MG63 (cell line): ENCODE measurements around the gene ILK. TPM values are rescaled to one million over a fixed set of nuclear protein-coding genes. Genes with fewer than 3 reads are reported as not detected.

Source experiments
- DNase-seq: peaks from one replicate; pipeline ENCODE4 v3.0.0-alpha.2; 2020
- H3K27me3 ChIP-seq: fragments of 250-450 bp; sonication (Bioruptor Pico); 2 replicates; pipeline ENCODE4 v1.5.1; 2020; ENCODE audit warnings: mild to moderate bottlenecking, moderate library complexity
- H3K36me3 ChIP-seq: fragments of 250-450 bp; sonication (Bioruptor Pico); 2 replicates; pipeline ENCODE4 v1.5.1; 2020; ENCODE audit warnings: mild to moderate bottlenecking, moderate library complexity
- H3K4me3 ChIP-seq: fragments of 250-450 bp; sonication (Bioruptor Pico); 2 replicates; pipeline ENCODE4 v1.5.1; 2020; ENCODE audit warnings: mild to moderate bottlenecking, moderate library complexity
- H3K9me3 ChIP-seq: fragments of 250-450 bp; sonication (Bioruptor Pico); 2 replicates; pipeline ENCODE4 v1.5.1; 2020; ENCODE audit warnings: mild to moderate bottlenecking, moderate library complexity
- total RNA-seq: library from RNA; depleted of rRNA; stranded (reverse); fragments of >200 nt; shearing (Covaris generic); gene quantifications from 2 replicates; pipeline ENCODE4 v1.2.3, GENCODE V29; 2014; ENCODE audit warnings: low replicate concordance

The ILK gene
- total RNA-seq, 1 experiment from 2014 or later = 136 TPM

DNA sequence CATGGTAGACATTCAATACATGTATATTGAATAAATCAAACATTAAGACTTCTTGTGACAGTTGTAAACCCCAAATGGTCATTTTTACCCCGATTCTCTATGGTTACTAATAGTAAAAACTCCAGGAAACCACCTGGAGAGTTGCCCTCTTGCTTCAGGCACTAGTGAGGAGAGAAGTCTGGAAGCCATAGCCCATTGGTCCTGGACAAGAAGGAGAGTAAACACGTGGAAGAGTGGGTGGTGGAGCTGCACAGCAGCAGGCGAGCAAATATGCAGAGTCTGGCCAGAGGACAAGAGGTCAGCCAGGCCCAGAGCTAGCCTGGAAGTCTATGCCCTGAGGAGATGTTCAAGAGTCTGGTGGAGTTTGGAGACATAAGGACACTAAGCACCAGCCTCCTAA, 34.3 kb downstream of the ILK start:
- H3K36me3 ChIP-seq = no peaks in the 10 kb centered on the region
- peak; percentile 91 for DNase-seq
- H3K4me3 ChIP-seq = no peak overlapping the region
- H3K27me3 ChIP-seq = no peaks in the 10 kb centered on the region
- no peaks in the 10 kb centered on the region for H3K9me3 ChIP-seq

DNA sequence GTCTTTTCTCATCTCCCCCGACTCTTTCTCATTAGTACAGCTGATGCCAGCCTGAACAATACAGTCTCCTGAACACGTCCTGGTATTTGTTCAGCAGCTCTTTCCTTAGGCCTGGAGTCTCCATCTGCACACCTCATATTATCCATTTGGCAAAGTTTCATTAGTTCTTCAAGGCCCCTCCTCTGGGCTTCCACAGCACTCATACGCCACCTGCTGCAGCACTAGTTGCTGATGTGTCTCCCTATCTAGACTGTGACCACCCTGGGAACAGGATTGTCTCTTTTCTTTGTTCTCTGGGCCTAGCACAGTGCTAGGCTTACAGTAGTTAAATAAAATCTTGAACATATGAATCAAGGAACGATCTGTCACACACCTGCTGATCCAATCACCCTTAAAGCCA, 34.9 kb downstream of the ILK start:
- Histone ChIP-seq H3K27me3 (no peaks in the 10 kb centered on the region), H3K4me3 (no peak overlapping the region), H3K9me3 (no peaks in the 10 kb centered on the region), H3K36me3 (no peaks in the 10 kb centered on the region)
- DNase-seq = no peak

DNA sequence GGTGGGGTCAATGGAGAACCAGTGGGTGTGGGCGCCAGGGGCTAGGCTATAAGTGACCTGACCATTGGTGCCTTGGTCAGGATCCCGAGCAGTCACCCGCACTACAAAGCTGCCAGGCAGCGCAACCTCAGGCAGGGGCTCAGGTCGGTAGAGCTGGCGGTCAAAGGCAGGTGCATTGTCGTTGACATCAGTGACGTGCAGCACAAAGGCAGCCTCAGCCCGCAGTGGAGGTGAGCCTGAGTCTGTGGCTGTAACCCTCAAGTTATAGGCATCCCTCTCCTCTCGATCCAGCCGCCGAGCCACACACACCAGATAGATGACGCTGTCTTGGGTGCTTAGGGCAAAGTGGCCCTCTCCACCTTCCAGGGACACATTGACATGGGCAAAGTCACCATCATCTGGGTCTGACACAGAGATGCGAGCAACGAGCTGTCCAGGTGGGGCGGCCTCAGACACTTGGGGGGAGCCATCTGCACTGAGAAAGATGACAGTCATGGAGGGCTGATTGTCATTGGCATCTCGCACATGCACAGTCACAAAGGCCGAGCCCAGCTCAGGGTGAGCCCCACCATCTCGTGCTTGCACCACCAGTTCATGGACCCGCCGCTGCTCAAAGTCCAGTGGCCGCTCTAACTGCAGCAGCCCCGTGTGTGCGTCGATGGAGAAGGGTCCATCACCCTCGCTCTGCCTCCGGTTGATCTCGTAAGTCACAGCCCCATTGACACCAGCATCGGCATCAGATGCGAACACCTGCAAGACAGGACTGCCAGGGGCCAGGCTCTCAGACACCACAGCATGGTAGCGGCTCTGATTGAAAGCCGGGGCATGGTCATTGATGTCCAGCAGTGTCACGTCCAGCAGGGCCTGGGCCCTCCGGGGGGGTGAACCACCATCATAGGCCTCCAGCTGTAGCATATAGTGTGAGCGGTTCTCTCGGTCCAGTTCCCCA, 36.7 kb downstream of the ILK start:
- Histone ChIP-seq H3K9me3 (no peaks in the 10 kb centered on the region), H3K4me3 (no peak overlapping the region), H3K27me3 (no peaks in the 10 kb centered on the region), H3K36me3 (no peaks in the 10 kb centered on the region)
- no peak for DNase-seq

DNA sequence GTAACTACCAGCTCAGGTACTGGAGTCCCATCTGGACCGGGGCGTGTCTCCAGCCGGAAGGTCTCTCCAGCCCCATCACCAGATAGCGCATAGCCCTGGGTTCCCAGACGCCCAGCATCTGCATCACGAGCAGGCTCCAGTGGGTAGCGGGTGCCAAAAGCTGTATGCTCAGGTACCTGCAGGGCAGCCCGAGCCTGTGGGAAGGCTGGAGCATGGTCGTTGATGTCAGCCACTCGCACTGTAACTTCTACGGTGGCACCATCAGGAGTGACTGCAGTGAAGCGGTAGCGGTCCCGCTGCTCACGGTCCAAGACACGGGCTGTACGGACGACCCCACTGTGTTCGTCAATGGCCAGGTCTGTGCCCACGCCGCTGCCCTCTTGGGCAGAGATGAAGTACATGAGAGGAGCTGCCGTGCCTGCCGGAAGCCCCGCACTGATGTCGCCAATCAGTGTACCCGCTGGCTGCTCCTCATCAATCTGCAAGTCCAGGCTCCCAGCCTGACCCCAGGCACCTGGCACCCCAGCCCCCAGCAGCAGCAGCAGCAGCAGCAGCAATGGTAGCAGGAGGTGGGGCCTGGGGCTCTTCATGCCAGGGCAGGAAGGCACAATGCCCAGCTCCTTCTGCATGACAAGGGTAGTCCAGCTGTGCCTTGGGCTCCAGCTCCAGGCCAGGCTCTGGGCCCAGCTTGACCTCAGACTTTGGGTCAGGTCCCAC, 37.6 kb downstream of the ILK start:
- H3K27me3 ChIP-seq = no peaks in the 10 kb centered on the region
- no peaks in the 10 kb centered on the region for H3K36me3 ChIP-seq
- no peak overlapping the region for H3K4me3 ChIP-seq
- no peaks in the 10 kb centered on the region for H3K9me3 ChIP-seq
- DNase-seq = peak; percentile 82

DNA sequence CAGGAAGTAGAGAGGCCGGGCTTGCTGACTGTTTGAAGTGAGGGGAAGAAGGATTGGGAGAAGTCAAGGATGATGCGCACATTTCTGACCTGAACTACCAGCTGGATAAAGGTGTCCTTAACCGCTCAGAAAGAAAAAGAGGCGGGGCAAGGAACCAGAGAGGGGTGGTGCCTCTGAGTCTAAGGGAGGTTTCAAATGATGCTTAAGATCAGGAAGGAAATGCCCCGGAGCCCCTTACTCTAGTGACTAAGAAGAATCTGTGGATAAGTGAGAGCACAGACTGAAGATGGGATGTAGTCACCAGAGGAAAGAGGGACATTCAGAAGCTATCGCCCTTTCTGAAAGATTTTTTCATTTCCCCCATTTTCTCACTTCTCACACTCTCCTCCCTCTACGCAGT, 39.4 kb downstream of the ILK start:
- no peaks in the 10 kb centered on the region for H3K27me3 ChIP-seq
- H3K4me3 ChIP-seq = no peak overlapping the region
- H3K9me3 ChIP-seq = no peaks in the 10 kb centered on the region
- no peak for DNase-seq
- H3K36me3 ChIP-seq = no peaks in the 10 kb centered on the region

DNA sequence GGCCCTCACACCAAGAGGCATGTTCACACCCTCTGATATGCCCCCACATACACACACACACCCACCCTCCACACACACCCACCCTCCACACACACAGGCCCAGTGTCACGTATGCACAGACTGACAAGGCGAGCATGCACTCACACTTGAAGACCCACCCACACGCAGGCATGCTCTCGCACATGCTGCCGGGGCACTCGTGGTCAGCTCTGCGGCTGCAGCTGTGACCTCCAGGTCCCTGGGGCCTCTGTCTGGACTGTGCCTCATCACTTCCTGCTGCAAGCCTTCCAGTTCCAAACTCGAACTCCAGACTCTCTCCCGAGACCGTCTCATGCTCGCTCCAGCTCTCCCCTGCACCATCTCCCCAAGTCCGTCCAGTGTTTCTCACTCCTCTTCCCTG, 42.5 kb downstream of the ILK start:
- no peak for DNase-seq
- no peaks in the 10 kb centered on the region for H3K27me3 ChIP-seq
- H3K36me3 ChIP-seq = no peaks in the 10 kb centered on the region
- H3K4me3 ChIP-seq = no peak overlapping the region
- H3K9me3 ChIP-seq = no peaks in the 10 kb centered on the region

DNA sequence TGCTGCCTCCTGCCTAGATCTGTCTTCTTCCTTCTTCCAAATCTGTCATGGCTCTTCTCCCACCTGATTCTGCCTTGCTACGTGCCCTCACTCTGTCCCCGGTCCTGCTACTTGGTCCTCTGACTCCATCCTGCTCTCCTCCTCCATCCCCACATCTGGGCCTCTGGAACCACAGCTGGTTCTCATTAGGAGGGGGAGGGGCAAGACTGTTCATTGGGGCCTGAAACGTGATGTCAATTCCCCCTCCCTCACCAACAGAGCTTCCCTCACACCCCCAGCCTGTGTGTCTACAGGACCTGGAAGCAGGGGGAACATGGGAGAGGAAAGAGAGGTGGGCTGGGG, 43.0 kb downstream of the ILK start:
- H3K4me3 ChIP-seq = no peak overlapping the region
- no peaks in the 10 kb centered on the region for H3K27me3 ChIP-seq
- DNase-seq = no peak
- H3K9me3 ChIP-seq = no peaks in the 10 kb centered on the region
- H3K36me3 ChIP-seq = no peaks in the 10 kb centered on the region

DNA sequence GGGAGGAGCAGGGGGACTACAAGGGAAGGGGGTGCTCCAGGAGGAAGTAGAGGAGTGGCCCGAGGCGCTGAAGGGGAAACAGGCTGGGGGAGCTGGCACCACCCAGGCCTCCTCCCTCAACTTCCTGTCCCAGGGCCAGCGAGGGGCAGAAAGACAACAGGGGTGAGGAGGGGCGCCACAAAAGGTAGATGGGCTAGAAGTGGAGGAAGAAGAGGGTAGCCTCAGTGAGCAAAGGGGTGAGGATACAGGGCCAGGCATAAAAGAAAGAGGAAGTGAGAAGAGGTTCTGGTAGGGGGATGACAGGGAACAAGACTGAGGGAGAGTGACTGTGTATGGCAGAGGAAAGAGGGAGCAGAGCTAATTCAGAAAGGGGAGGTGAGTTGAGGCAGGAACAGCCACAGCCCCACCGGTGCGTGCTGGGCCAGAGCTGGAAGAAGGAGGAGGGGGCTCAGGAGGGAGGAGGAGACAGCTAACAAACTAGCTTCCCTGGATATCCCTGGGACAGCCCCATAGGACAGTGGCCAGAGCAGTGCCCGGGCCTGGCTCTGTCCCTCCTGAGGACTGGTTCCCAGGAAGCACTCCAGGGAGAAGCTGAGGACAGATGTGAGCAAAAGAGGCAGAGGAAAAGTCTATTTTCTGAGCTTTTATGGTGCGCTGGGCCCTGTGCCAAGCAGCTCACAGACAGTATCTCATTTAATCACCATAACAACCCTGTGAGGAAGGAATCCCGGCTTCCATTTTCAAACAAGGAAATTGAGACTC, 43.5 kb downstream of the ILK start:
- Histone ChIP-seq H3K36me3 (no peaks in the 10 kb centered on the region), H3K27me3 (no peaks in the 10 kb centered on the region), H3K9me3 (no peaks in the 10 kb centered on the region), H3K4me3 (no peak overlapping the region)
- DNase-seq = no peak

DNA sequence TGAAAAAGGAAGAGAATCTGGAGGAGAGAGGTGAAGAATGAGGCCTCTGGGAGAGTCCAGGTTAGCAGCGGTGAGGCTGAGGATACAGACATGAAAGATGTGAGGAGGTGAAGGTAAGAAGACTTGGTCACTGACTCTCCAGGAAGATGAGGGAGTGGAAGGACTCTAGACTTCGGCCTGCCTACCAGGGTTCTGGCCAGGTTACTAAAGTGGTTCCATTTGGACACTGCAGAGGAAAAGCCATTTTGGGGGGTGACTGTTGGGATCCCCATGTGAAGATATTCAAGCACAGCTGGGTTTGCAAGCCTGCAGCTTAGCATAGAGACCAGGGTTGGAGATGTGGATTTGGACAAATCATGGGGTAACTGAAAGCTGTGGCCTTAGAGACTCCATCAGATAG, 44.3 kb downstream of the ILK start:
- no peak for DNase-seq
- H3K27me3 ChIP-seq = no peaks in the 10 kb centered on the region
- no peaks in the 10 kb centered on the region for H3K9me3 ChIP-seq
- no peaks in the 10 kb centered on the region for H3K36me3 ChIP-seq
- no peak overlapping the region for H3K4me3 ChIP-seq

DNA sequence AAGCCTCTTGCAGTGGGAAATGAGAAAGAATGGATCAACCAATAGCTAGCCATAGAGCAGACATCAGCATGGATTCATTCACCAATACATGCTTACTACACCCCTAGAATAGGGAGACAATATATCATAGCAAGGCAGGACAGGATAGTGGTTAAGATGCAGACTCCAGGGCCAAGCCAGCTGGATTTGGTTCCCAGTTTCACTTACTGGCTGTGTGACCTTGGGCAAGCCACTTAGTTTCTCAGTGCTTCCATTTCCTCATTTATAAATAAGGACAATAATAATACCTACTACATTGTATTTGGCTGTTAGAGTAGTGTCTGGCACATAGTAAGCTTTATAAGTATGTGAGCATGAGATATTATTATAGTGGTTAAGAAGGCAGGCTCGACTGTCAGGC, 44.9 kb downstream of the ILK start:
- Histone ChIP-seq H3K27me3 (no peaks in the 10 kb centered on the region), H3K36me3 (no peaks in the 10 kb centered on the region)

DNA sequence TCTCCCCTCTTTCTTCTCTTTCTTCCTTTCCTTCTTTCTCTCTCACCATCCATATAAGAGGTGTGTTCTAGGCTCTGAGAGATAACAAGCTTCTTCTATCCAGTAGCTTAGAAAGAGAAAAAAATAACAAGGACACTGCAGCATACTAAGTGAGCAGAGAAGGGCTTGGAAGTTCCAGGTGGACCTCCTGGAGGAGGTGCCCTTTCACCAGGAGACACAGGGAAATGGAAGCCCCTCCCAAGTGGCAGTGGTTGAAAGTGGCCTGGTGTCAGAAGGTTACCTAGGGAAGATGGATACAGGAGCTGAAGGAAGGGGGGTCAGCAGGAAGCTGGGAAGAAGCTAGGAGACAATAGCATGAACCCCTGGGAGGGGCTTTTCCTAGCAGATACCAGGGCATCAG, 46.5 kb downstream of the ILK start:
- DNase-seq = no peak
- no peaks in the 10 kb centered on the region for H3K9me3 ChIP-seq
- no peaks in the 10 kb centered on the region for H3K27me3 ChIP-seq
- no peak overlapping the region for H3K4me3 ChIP-seq
- no peaks in the 10 kb centered on the region for H3K36me3 ChIP-seq

More for the DNA sequence above, 44.9 kb downstream of the ILK start:
- H3K9me3 ChIP-seq = no peaks in the 10 kb centered on the region
- H3K4me3 ChIP-seq = no peak overlapping the region
- no peak for DNase-seq

DNA sequence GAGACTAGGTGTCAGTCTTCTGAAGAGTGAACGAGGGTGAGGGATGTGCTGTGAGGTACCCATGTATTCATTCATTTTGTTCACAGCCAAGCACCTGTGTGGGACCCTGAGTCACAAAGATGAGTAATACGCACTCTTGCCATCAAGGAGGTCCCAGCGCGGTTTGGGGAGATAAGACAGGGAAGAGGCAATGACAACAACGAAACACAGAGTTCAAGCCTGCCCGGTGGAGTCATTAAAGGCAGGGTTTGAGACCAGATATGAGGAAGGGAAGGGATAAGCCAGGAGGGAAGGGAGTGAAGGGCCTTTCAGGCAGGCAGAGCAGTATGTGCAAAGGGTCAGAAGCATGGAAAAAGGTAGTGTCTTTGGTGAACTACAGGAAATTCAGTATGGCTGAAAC, 47.4 kb downstream of the ILK start:
- no peak overlapping the region for H3K4me3 ChIP-seq
- DNase-seq = no peak
- H3K9me3 ChIP-seq = no peaks in the 10 kb centered on the region
- H3K36me3 ChIP-seq = no peaks in the 10 kb centered on the region
- no peaks in the 10 kb centered on the region for H3K27me3 ChIP-seq

DNA sequence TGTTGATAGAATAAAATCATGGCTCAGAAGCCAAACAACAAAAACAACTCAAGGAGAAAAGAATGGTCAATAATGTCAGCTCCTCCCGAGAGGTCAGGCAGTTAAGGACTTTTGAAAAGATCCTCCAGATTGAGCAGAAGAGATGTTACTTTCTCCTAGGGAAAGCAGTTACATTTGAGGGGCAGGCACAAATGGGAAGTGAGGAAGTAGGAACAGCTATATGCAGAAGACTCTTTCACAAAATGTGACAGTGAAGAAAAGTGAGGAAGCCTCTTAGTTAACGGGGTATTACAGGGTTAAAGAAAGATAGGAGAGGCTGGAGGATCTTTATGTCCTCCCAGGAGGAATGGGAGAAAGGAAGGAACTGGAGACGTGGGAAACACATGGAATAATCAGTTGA, 48.6 kb downstream of the ILK start:
- H3K9me3 ChIP-seq = no peaks in the 10 kb centered on the region
- no peaks in the 10 kb centered on the region for H3K36me3 ChIP-seq
- no peaks in the 10 kb centered on the region for H3K27me3 ChIP-seq
- no peak overlapping the region for H3K4me3 ChIP-seq
- DNase-seq = no peak

DNA sequence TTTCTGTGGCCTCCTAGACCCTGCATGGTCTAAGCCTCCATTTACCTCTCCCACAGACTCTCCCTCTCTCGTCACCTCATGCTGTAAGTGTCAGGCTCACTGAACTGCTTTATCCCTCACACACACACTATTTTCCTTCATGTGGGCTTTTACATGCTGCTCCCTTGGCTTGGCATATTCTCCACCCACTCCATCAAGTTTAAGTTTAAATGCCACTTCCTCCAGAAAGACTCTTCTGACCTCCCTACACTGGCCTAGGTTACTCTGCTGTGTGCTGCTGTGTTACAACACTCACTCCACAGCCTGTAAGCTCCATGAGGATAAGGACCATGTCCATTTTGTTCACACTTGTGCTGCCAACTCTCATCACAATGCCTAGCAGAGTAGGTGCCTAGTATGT, 49.5 kb downstream of the ILK start:
- DNase-seq = no peak
- Histone ChIP-seq H3K27me3 (no peaks in the 10 kb centered on the region), H3K9me3 (no peaks in the 10 kb centered on the region), H3K4me3 (no peak overlapping the region), H3K36me3 (no peaks in the 10 kb centered on the region)

DNA sequence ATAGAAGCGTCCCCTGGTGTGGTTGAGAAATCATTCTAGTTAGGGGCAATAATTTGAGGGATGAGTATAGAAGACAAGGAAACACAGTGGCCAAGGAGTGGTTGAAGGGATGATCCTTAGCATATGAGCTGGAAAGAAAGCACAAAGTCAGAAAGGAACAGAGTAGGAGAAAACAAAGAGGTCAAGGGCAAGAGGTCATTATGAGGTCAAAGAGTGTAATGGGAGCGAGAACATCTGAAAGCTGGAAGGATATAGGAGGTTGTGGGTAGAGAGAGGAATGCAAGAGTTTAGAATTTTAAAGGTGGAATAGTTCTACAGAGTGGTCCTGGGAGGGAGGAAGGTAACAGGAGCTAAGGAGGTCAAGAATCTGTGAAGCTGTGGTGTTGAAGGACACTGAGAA, 50.1 kb downstream of the ILK start:
- no peaks in the 10 kb centered on the region for H3K36me3 ChIP-seq
- no peaks in the 10 kb centered on the region for H3K27me3 ChIP-seq
- no peak for DNase-seq
- no peak overlapping the region for H3K4me3 ChIP-seq
- H3K9me3 ChIP-seq = no peaks in the 10 kb centered on the region

DNA sequence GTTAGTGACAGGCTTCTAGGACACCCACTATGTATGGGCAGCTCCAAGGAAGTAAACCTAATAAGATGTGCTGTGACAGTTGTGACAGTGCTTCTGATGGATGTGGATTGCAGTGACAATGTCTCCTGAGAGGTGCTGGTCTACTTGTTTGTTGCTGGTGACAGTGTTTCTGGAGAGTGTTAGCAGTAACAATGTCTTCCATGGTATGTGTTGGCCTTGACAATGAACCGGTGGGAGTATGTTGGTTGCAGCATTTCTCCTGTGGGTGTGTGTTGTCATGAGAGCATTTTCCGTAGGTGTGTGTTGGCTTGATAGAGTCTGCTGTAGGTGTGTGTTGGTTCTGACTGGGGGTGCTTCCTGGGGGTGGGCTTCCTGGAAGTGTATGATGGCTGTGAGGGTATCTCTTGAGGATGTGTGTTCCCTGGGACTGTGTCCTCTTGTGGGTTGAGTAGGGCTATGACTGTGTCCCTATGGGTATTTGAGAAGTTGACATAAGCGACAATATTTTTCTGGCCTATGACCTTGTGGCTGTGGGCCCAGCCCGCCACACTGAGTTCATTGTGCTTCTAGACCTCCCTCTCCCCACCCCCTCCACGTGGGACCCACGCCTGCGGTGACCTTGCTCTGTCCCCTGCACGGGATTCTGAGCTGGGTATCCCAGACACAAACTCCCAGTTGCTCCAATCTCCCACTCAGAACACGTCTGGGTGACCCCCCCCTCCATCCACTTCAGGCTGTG, 50.9 kb downstream of the ILK start:
- Histone ChIP-seq H3K9me3 (no peaks in the 10 kb centered on the region), H3K27me3 (no peaks in the 10 kb centered on the region), H3K36me3 (no peaks in the 10 kb centered on the region), H3K4me3 (peak overlapping the region; percentile 38)
- DNase-seq = no peak
